ENCODE measurements around the gene PAQR5.

DNA sequence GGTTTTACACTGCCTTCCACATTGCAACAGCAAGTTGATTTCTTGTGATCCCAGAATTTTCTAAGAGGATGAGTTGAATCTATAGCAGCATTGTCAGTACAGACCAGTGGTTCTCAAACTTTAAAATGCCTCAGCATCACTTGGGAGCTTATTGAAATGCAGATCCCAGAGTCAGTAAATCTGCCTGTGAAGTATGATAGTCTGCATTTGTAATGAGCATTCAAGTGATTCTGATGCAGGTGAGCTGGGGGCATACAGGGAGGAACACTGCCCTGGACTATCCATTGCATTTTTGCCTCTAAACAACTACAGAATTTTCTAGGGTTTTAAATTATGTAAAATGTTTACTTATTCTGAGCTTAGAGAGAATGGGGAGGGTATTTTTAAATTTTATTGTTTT lies 27.5 kb upstream of the PAQR5 start:
- TF ChIP-seq, protein P1, sequence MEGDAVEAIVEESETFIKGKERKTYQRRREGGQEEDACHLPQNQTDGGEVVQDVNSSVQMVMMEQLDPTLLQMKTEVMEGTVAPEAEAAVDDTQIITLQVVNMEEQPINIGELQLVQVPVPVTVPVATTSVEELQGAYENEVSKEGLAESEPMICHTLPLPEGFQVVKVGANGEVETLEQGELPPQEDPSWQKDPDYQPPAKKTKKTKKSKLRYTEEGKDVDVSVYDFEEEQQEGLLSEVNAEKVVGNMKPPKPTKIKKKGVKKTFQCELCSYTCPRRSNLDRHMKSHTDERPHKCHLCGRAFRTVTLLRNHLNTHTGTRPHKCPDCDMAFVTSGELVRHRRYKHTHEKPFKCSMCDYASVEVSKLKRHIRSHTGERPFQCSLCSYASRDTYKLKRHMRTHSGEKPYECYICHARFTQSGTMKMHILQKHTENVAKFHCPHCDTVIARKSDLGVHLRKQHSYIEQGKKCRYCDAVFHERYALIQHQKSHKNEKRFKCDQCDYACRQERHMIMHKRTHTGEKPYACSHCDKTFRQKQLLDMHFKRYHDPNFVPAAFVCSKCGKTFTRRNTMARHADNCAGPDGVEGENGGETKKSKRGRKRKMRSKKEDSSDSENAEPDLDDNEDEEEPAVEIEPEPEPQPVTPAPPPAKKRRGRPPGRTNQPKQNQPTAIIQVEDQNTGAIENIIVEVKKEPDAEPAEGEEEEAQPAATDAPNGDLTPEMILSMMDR (conservative IDR thresholded peaks at IDR 0.05; ENCODE audit: low read length) = no peak
- no peak for TF ChIP-seq EZH2phosphoT487 (IDR thresholded peaks at IDR 0.05; ENCODE audit: borderline replicate concordance)

Measured in Loucy (cell line).